Measurements from ENCODE around the gene LRRC7.

LRRC7 gene

GRCh38 chr1:70115315-70115714 lies 547.6 kb downstream of the LRRC7 start:
- H3K4me1 ChIP-seq, result no peaks in the 10 kb centered on the region
- H3K9ac ChIP-seq, result no peak overlapping the region
- H4K20me1 ChIP-seq, result no peaks in the 10 kb centered on the region
- no peaks in the 10 kb centered on the region for H3K36me3 ChIP-seq
- TF ChIP-seq Cebpa-rat (IDR thresholded peaks at IDR 0.05), result peak; percentile 74; the same call in 1 of the 2 replicates
- H3K27ac ChIP-seq, result no peak overlapping the region
- no peak overlapping the region for H3K4me2 ChIP-seq
- no peak overlapping the region for H3K4me3 ChIP-seq
- no peaks in the 10 kb centered on the region for H3K9me3 ChIP-seq
- H3K27me3 ChIP-seq, result no peaks in the 10 kb centered on the region

DNA sequence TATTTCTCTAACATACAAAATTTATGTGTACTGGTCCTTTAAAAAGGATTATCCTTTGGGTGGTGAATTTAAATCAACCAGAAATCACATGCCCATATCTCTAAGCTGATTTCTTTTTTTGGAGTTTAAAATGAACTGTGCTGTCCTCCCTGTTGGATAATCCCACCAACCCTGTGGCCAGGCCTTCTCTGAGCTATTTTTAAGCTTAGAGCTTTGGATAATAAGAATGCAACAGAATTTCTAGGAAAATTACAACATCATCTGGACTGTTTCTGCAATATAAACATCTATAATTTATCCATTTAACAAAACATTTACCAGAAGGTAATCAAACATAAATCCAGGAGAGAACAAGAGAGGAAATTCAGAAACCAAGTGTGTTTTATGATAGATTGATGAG lies 549.3 kb downstream of the LRRC7 start:
- H3K4me1 ChIP-seq, result no peaks in the 10 kb centered on the region
- H4K20me1 ChIP-seq, result no peaks in the 10 kb centered on the region
- no peak for TF ChIP-seq Cebpa-rat (IDR thresholded peaks at IDR 0.05)
- H3K4me2 ChIP-seq, result no peak overlapping the region
- H3K4me3 ChIP-seq, result no peak overlapping the region
- no peak overlapping the region for H3K27ac ChIP-seq
- no peaks in the 10 kb centered on the region for H3K27me3 ChIP-seq
- no peaks in the 10 kb centered on the region for H3K36me3 ChIP-seq
- H3K9me3 ChIP-seq, result no peaks in the 10 kb centered on the region
- H3K9ac ChIP-seq, result no peak overlapping the region

GRCh38 chr1:70134148-70134547 lies 566.4 kb downstream of the LRRC7 start:
- Histone ChIP-seq H3K9ac (no peak overlapping the region), H3K27me3 (no peaks in the 10 kb centered on the region), H3K36me3 (no peaks in the 10 kb centered on the region), H3K9me3 (no peaks in the 10 kb centered on the region), H3K4me3 (no peak overlapping the region), H3K27ac (no peak overlapping the region), H3K4me2 (no peak overlapping the region), H4K20me1 (no peaks in the 10 kb centered on the region), H3K4me1 (0 out of 2 replicates have a peak, but pooled peaks cover 5% of the 10 kb centered on the region)
- no peak for TF ChIP-seq Cebpa-rat (IDR thresholded peaks at IDR 0.05)

GRCh38 chr1:70140343-70140742 lies 572.6 kb downstream of the LRRC7 start:
- H3K9ac ChIP-seq, result no peak overlapping the region
- no peak for TF ChIP-seq Cebpa-rat (IDR thresholded peaks at IDR 0.05)
- H3K27me3 ChIP-seq, result no peaks in the 10 kb centered on the region
- no peaks in the 10 kb centered on the region for H3K9me3 ChIP-seq
- H4K20me1 ChIP-seq, result no peaks in the 10 kb centered on the region
- 0 out of 2 replicates have a peak, but pooled peaks cover 7% of the 10 kb centered on the region for H3K36me3 ChIP-seq
- H3K27ac ChIP-seq, result no peak overlapping the region
- H3K4me1 ChIP-seq, result no peaks in the 10 kb centered on the region
- no peak overlapping the region for H3K4me2 ChIP-seq
- H3K4me3 ChIP-seq, result no peak overlapping the region

DNA sequence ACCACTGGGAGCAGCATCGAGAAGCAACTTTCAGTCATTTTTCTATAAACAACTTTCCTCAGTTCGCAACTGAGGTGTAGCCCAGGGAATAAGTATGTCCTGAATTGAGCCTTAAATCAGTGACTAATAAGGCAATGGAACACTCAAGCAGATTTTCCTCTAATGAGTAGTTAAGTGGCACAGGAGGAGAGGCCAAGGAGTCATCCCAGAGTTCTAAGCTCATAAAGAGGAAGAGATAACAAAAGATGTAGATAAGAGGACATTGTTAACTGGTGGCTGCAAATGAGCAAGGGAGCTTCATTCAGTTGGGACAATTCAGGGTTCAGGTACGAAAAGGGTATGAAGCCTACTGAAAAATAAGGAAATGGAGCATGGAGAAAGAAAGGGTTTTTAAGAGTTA lies 573.2 kb downstream of the LRRC7 start:
- no peak overlapping the region for H3K4me2 ChIP-seq
- no peak overlapping the region for H3K9ac ChIP-seq
- no peak for TF ChIP-seq Cebpa-rat (IDR thresholded peaks at IDR 0.05)
- no peak overlapping the region for H3K27ac ChIP-seq
- no peaks in the 10 kb centered on the region for H3K4me1 ChIP-seq
- H3K36me3 ChIP-seq, result peaks cover 8% of the 10 kb centered on the region
- H3K27me3 ChIP-seq, result no peaks in the 10 kb centered on the region
- no peaks in the 10 kb centered on the region for H4K20me1 ChIP-seq
- no peaks in the 10 kb centered on the region for H3K9me3 ChIP-seq
- H3K4me3 ChIP-seq, result no peak overlapping the region

GRCh38 chr1:70142075-70142474 lies 574.4 kb downstream of the LRRC7 start:
- Histone ChIP-seq H3K9ac (no peak overlapping the region), H3K4me2 (no peak overlapping the region), H3K36me3 (peaks cover 14% of the 10 kb centered on the region), H4K20me1 (no peaks in the 10 kb centered on the region), H3K27me3 (no peaks in the 10 kb centered on the region), H3K27ac (no peak overlapping the region), H3K4me1 (no peaks in the 10 kb centered on the region), H3K4me3 (no peak overlapping the region), H3K9me3 (no peaks in the 10 kb centered on the region)
- no peak for TF ChIP-seq Cebpa-rat (IDR thresholded peaks at IDR 0.05)

- H3K4me1 ChIP-seq, result no peaks in the 10 kb centered on the region
- no peaks in the 10 kb centered on the region for H4K20me1 ChIP-seq
- H3K4me2 ChIP-seq, result no peak overlapping the region
Measured at GRCh38 chr1:70143048-70143659, 575.4 kb downstream of the LRRC7 start.

DNA sequence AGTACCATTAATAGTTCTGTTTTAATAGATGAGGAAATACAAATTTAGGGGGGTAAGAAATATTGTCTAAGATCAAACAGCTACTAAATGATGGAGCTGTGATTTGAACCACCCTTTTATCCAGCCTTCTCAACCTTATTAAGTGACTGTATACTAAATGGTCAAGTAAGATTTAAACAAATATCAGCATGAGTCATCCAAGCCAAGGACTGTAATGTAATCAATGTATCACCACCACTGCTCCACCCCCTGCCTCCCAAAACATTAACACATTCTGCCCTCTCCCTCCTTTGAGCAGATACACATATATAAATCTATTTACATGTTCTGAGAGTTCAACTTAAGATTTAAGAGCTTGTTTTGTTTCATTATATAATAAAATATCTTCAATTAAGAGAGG lies 578.8 kb downstream of the LRRC7 start:
- Histone ChIP-seq H3K27ac (no peak overlapping the region), H4K20me1 (no peaks in the 10 kb centered on the region), H3K4me1 (no peaks in the 10 kb centered on the region), H3K4me2 (no peak overlapping the region), H3K4me3 (no peak overlapping the region), H3K27me3 (no peaks in the 10 kb centered on the region), H3K36me3 (peaks cover 32% of the 10 kb centered on the region), H3K9me3 (no peaks in the 10 kb centered on the region), H3K9ac (no peak overlapping the region)
- no peak for TF ChIP-seq Cebpa-rat (IDR thresholded peaks at IDR 0.05)

More at GRCh38 chr1:70143048-70143659, 575.4 kb downstream of the LRRC7 start:
- TF ChIP-seq Cebpa-rat (IDR thresholded peaks at IDR 0.05), result no peak
- no peak overlapping the region for H3K4me3 ChIP-seq
- peaks cover 22% of the 10 kb centered on the region for H3K36me3 ChIP-seq
- H3K9me3 ChIP-seq, result no peaks in the 10 kb centered on the region
- H3K27me3 ChIP-seq, result no peaks in the 10 kb centered on the region
- H3K27ac ChIP-seq, result no peak overlapping the region
- no peak overlapping the region for H3K9ac ChIP-seq

GRCh38 chr1:70150444-70150843 lies 582.7 kb downstream of the LRRC7 start:
- Histone ChIP-seq H3K27ac (no peak overlapping the region), H3K4me2 (no peak overlapping the region), H3K4me1 (no peaks in the 10 kb centered on the region), H3K27me3 (no peaks in the 10 kb centered on the region), H3K9me3 (no peaks in the 10 kb centered on the region), H3K4me3 (no peak overlapping the region), H3K9ac (no peak overlapping the region), H4K20me1 (no peaks in the 10 kb centered on the region), H3K36me3 (peaks cover 28% of the 10 kb centered on the region)
- TF ChIP-seq Cebpa-rat (IDR thresholded peaks at IDR 0.05), result no peak

- Histone ChIP-seq H3K27me3 (no peaks in the 10 kb centered on the region), H3K9me3 (no peaks in the 10 kb centered on the region), H3K4me2 (no peak overlapping the region), H3K4me3 (no peak overlapping the region), H3K36me3 (peaks cover 18% of the 10 kb centered on the region), H3K4me1 (no peaks in the 10 kb centered on the region), H3K27ac (no peak overlapping the region), H3K9ac (no peak overlapping the region), H4K20me1 (no peaks in the 10 kb centered on the region)
- no peak for TF ChIP-seq Cebpa-rat (IDR thresholded peaks at IDR 0.05)
Measured at GRCh38 chr1:70153739-70154138, 586.0 kb downstream of the LRRC7 start.
